Stomach (tissue), 9 donors: ENCODE measurements around the gene LYZ. TPM values are rescaled to one million over a fixed set of nuclear protein-coding genes. Genes with fewer than 3 reads are reported as not detected.
"Not testable (repeated sequence)": the region's sequence is repeated elsewhere in the genome, so short reads cannot be mapped to it uniquely, and the experiment has no call there.

Experiments used
- DNase-seq, 2 donors: peaks; one replicate each; pipeline versions ENCODE4 v3.0.0 to v3.0.0-alpha.2; 2013 to 2019
- H3K27ac ChIP-seq, 5 donors: fragments of 200-600 bp in 4 of 5; sonication (generic) in 4 of 5; one replicate each; pipeline ENCODE4 v1.5.1; 2013 to 2019; ENCODE audit warnings: mild to moderate bottlenecking in 1 of 5, moderate library complexity in 1 of 5
- H3K27me3 ChIP-seq, 3 donors: fragments of 200-600 bp; sonication (generic); one replicate each; pipeline ENCODE4 v1.5.1; 2017 to 2019; ENCODE audit warnings: mixed run types in 1 of 3
- H3K36me3 ChIP-seq, 4 donors: fragments of 200-600 bp; sonication (generic); 1 replicate in 3 of 4; 2 replicates in 1 of 4; pipeline ENCODE4 v1.5.1; 2016 to 2019
- H3K4me1 ChIP-seq, 4 donors: fragments of 200-600 bp; sonication (generic); one replicate each; pipeline ENCODE4 v1.5.1; 2016 to 2019
- H3K4me3 ChIP-seq, 4 donors: fragments of 200-600 bp; sonication (generic) in 3 of 4; one replicate each; pipeline ENCODE4 v1.5.1; 2016 to 2019; ENCODE audit warnings: mild to moderate bottlenecking in 1 of 4
- H3K9me3 ChIP-seq, 4 donors: fragments of 200-600 bp; sonication (generic); one replicate each; pipeline ENCODE4 v1.5.1; 2016 to 2019
- CTCF ChIP-seq, 7 experiments: fragments of 450-650 bp in 4 of 7; fragments of 200-600 bp in 3 of 7; sonication (generic) in 3 of 7; IDR thresholded peaks; one replicate each; pipeline ENCODE4 v1.5.1; 2016 to 2019; ENCODE audit warnings: antibody characterized with exemption in 7 of 7, control low read depth in 2 of 7, mild to moderate bottlenecking in 1 of 7
- EP300 ChIP-seq: sonication (generic); formaldehyde crosslinking; IDR thresholded peaks from one replicate; pipeline ENCODE4 v1.6.1; 2017; ENCODE audit warnings: antibody characterized with exemption
- POLR2A ChIP-seq, 4 donors: fragments of 450-650 bp; IDR thresholded peaks; one replicate each; pipeline ENCODE4 v1.6.1; 2016; ENCODE audit warnings: antibody characterized with exemption in 4 of 4, control low read depth in 2 of 4, mild to moderate bottlenecking in 1 of 4, moderate library complexity in 1 of 4
- POLR2AphosphoS5 ChIP-seq, 3 donors: sonication (generic); formaldehyde crosslinking; IDR thresholded peaks; one replicate each; pipeline ENCODE4 v1.6.1; 2016; ENCODE audit warnings: antibody characterized with exemption in 3 of 3
- WGBS, 5 donors: extraction: QIAGEN DNeasy Blood & Tissue Kit in 3 of 5; methylation state at CpG; one replicate each; pipeline versions ENCODE4 v1.1.5 to v1.1.7; 2013 to 2018; 5-methylcytosine and 5-hydroxymethylcytosine counted together
- intact Hi-C: fragments of 100-400 bp; cut with DNase I; formaldehyde crosslinking; loops from one replicate; pipeline ENCODE4 v1.15.1; 2023; ENCODE audit warnings: low total_unique reads
- polyA plus RNA-seq, 3 donors: library from polyadenylated mRNA; stranded (reverse); fragments of 200-250 nt; gene quantifications; one replicate each; pipeline ENCODE4 v1.2.3, GENCODE V29; 2013
- total RNA-seq, 5 donors: library from RNA; depleted of rRNA; stranded (reverse); fragments of >200 nt; gene quantifications; one replicate each; pipeline versions ENCODE4 v1.1.0 to v1.2.3, GENCODE V29; 2014 to 2016
- donor health status: healthy with polysubstance abuse.
- donor health status: Bipolar disorder and iron deficiency.
- donor health status: healthy.

Gene LYZ
- total and polyA plus RNA-seq, 8 donors, result 24.0 to 2,662 (median 340) TPM

GRCh38 chr12:69309461-69309860, 38.7 kb upstream of the LYZ start:
- H3K27ac ChIP-seq, result no peak overlapping the region
- intact Hi-C loops, result no loop called here
- H3K36me3 ChIP-seq, result no peaks in the 10 kb centered on the region
- peaks cover 0 to 22% (median 3%) of the 10 kb centered on the region in 4 donors for H3K9me3 ChIP-seq
- no peak for DNase-seq
- WGBS, 5 donors, result 45 to 63% (median 51%) methylated on average over 3 of the region's 3 CpGs
- no peaks in the 10 kb centered on the region for H3K27me3 ChIP-seq
- TF ChIP-seq POLR2AphosphoS5 (IDR thresholded peaks at IDR 0.05), result no peak
- no peak for TF ChIP-seq CTCF (IDR thresholded peaks at IDR 0.05)
- TF ChIP-seq POLR2A (IDR thresholded peaks at IDR 0.05), result no peak
- no peak for TF ChIP-seq EP300
- H3K4me3 ChIP-seq, result no peak overlapping the region
- no peaks in the 10 kb centered on the region for H3K4me1 ChIP-seq

GRCh38 chr12:69313209-69313608, 35.0 kb upstream of the LYZ start:
- WGBS, 5 donors, result 82 to 99% (median 98%) methylated on average over 3 of the region's 3 CpGs
- no peaks in the 10 kb centered on the region for H3K27me3 ChIP-seq
- H3K4me1 ChIP-seq, result no peaks in the 10 kb centered on the region
- no peak overlapping the region for H3K4me3 ChIP-seq
- intact Hi-C loops, result no loop called here
- H3K36me3 ChIP-seq, result no peaks in the 10 kb centered on the region
- peaks cover 0 to 12% (median 2%) of the 10 kb centered on the region in 4 donors for H3K9me3 ChIP-seq
- DNase-seq, result no peak
- TF ChIP-seq POLR2A (IDR thresholded peaks at IDR 0.05), result no peak
- TF ChIP-seq EP300, result no peak
- TF ChIP-seq POLR2AphosphoS5 (IDR thresholded peaks at IDR 0.05), result no peak
- no peak for TF ChIP-seq CTCF (IDR thresholded peaks at IDR 0.05)
- no peak overlapping the region for H3K27ac ChIP-seq

GRCh38 chr12:69316784-69317183, 31.4 kb upstream of the LYZ start:
- H3K27ac ChIP-seq, intact Hi-C loops, H3K4me1 ChIP-seq, H3K36me3 ChIP-seq, H3K27me3 ChIP-seq, DNase-seq, H3K4me3 ChIP-seq: not testable (repeated sequence)
- H3K9me3 ChIP-seq, result peaks cover 0 to 12% (median 2%) of the 10 kb centered on the region in 4 donors

- H3K9me3 ChIP-seq, result peaks cover 0 to 12% (median 2%) of the 10 kb centered on the region in 4 donors
- intact Hi-C loops, H3K4me3 ChIP-seq, H3K36me3 ChIP-seq, H3K27ac ChIP-seq, DNase-seq, H3K4me1 ChIP-seq, H3K27me3 ChIP-seq: not testable (repeated sequence)
- WGBS, 5 donors, result 77 to 92% (median 83%) methylated on average over 2 of the region's 2 CpGs
These were observed 30.9 kb upstream of the LYZ start for GRCh38 chr12:69317233-69317632.

GRCh38 chr12:69318225-69318624, 30.0 kb upstream of the LYZ start:
- intact Hi-C loops, result no loop called here
- H3K4me1 ChIP-seq, result no peaks in the 10 kb centered on the region
- H3K27me3 ChIP-seq, result no peaks in the 10 kb centered on the region
- H3K4me3 ChIP-seq, result no peak overlapping the region
- WGBS, 5 donors, result 85 to 98% (median 95%) methylated on average over 2 of the region's 2 CpGs
- DNase-seq, result no peak
- TF ChIP-seq POLR2A (IDR thresholded peaks at IDR 0.05) (no peak), EP300 (no peak), POLR2AphosphoS5 (IDR thresholded peaks at IDR 0.05) (no peak), CTCF (IDR thresholded peaks at IDR 0.05) (no peak)
- peaks cover 0 to 9% (median 2%) of the 10 kb centered on the region in 4 donors for H3K9me3 ChIP-seq
- H3K27ac ChIP-seq, result no peak overlapping the region
- no peaks in the 10 kb centered on the region for H3K36me3 ChIP-seq

- Histone ChIP-seq H3K4me1 (no peaks in the 10 kb centered on the region), H3K27me3 (no peaks in the 10 kb centered on the region), H3K27ac (no peak overlapping the region), H3K36me3 (no peaks in the 10 kb centered on the region), H3K4me3 (no peak overlapping the region), H3K9me3 (peaks cover 0 to 8% (median 0%) of the 10 kb centered on the region in 4 donors)
- TF ChIP-seq POLR2AphosphoS5 (IDR thresholded peaks at IDR 0.05) (no peak), CTCF (IDR thresholded peaks at IDR 0.05) (no peak), EP300 (no peak), POLR2A (IDR thresholded peaks at IDR 0.05) (no peak)
- intact Hi-C loops, result no loop called here
- no peak for DNase-seq
- WGBS, 5 donors, result 44 to 58% (median 52%) methylated on average over 1 of the region's 1 CpG
These were observed 26.8 kb upstream of the LYZ start for GRCh38 chr12:69321351-69321750.
